Measurements from ENCODE around the gene GPLD1.
A peak's percentile ranks its signal among the peaks of the same experiment; 100 is the strongest.
"Not testable (repeated sequence)": the region's sequence is repeated elsewhere in the genome, so short reads cannot be mapped to it uniquely, and the experiment has no call there.

The GPLD1 gene, protein sequence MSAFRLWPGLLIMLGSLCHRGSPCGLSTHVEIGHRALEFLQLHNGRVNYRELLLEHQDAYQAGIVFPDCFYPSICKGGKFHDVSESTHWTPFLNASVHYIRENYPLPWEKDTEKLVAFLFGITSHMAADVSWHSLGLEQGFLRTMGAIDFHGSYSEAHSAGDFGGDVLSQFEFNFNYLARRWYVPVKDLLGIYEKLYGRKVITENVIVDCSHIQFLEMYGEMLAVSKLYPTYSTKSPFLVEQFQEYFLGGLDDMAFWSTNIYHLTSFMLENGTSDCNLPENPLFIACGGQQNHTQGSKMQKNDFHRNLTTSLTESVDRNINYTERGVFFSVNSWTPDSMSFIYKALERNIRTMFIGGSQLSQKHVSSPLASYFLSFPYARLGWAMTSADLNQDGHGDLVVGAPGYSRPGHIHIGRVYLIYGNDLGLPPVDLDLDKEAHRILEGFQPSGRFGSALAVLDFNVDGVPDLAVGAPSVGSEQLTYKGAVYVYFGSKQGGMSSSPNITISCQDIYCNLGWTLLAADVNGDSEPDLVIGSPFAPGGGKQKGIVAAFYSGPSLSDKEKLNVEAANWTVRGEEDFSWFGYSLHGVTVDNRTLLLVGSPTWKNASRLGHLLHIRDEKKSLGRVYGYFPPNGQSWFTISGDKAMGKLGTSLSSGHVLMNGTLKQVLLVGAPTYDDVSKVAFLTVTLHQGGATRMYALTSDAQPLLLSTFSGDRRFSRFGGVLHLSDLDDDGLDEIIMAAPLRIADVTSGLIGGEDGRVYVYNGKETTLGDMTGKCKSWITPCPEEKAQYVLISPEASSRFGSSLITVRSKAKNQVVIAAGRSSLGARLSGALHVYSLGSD

DNA sequence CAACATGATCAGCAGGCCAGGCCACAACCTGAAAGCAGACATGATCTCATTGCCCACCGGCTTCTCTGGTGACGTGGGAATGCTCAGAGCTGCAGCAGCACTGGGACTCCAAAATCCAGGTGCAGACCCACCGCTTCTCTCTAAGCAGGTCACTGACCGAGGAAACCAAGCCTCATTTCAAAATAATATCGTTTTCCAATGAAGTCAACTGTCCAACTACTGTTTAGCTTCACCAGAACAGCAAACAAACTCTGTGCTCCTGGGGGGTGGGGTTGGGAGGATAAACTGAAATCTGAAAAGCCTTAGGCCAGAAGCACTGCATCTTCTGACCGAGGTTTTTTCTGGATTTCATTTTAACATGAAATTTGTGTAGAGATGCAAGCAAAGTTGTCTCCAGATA is at the start of gene GPLD1:
GPLD1 (minus strand) TSS at position 109 of the 400 bp plus-strand sequence; CDS start at position 42, 67 bp downstream.
- no peak for DNase-seq (ENCODE audit: low read depth in 2 of 2)

DNA sequence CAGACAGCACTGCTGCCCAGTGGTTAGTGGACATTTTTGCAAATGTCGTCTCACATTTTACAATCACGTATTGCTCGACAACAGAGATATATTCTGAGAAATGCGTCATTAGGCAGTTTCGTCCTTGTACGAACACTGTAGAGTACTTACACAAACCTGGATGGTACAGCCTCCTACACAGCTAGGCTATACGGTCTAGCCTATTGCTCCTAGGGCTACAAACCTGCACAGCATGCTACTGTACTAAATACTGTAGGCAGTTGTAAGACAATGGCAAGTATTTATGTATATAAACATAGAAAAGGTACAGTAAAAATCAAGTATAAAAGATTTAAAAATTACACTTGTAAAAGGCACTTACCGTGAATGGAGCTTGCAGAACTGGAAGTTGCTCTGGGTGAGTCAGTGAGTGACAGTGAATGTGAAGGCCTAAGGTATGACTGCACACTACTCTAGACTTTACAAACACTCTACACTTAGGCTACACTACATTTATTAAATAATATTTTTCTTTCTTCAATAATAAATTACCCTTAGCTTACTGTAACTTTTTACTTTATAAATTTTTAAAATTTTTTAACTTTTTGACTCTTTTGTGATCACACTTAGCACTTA is 48.5 kb upstream of the GPLD1 start:
- DNase-seq (ENCODE audit: low read depth in 2 of 2): no peak

DNA sequence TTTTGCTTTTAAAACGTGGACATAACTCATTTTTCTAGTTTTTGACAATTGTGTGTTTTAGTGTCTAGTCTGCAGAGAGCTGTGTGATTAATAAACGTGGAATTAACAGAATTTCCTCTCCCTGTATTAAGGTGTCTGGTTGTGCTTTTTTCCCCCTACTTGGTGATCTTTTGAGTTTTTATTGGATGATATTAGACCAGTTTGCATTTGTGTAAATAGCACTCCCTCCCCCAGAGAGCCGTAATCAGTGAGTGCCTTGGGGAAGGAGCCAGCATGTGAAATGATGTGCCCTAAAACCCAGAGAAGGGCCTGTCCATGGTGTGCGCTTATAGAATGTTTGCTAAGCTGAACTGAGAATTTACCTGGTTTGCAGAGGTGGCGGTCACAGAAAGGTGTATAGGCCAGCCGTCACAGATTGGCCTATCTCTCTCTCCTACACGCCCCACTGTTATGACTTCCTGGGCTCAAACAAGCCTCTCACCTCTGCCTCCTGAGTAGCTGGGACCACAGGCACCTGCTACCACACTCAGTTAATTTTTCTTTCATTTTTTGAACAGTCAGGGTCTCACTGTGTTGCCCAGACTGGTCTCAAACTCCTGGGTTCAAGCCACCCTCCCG is 47.8 kb upstream of the GPLD1 start:
- no peak for DNase-seq (ENCODE audit: low read depth in 2 of 2)

DNA sequence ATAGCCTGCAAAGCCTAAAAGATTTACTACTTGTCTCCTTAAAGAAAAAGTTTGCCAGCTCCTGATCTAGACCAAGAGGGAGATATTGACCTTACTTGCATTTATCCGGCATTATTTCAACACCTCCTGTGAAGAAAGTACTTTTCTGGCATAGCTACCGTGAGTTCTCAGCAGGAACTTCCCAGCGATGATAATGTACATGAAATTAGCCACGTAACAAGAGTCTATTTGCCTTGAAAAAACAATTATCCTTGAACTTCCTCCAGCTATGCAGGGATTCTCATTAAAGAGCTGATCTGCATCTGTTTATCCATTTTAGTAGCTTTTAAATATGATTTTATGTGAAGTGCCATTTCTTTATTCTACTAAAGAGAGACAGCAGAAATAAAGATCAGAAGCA is 47.1 kb upstream of the GPLD1 start:
- DNase-seq (ENCODE audit: low read depth in 2 of 2): no peak

DNA sequence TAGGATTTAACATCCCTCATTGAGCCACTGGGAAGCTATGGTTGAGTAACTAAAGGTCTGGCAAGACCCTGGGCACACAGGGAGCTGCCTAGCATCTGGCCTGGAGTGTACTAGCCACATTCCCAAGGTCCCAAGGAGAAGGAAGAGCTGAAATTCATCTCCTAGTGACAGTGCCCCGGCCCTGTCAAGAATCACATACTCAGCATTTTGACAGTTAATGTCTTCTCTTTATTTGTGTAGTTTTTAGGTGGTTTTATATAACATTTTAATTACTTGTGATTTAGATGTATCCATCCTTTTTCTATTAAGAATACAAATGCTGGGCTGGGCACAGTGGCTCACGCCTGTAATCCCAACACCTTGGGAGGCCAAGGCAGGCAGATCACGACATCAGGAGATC is 45.8 kb upstream of the GPLD1 start:
- no peak for DNase-seq (ENCODE audit: low read depth in 2 of 2)

DNA sequence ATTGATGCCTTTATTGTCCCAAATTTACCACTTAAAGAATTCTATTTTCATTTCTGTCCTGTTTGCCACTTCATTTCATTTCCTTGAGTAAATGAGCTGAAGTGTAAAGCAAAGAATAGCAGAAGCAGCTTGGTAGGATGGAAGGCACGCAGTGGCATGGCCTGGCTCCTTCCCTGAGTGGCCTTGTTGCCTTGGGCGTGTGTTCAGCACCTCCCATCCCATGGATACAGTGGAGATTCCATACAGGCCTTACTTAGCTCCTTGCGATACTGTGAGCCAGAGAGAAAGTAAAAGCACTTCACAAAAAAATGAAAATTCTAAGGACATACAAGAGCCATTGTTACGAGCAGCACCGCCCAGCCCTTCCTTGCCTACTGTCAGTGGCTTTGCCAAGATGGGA is 45.0 kb upstream of the GPLD1 start:
- no peak for DNase-seq (ENCODE audit: low read depth in 2 of 2)

DNA sequence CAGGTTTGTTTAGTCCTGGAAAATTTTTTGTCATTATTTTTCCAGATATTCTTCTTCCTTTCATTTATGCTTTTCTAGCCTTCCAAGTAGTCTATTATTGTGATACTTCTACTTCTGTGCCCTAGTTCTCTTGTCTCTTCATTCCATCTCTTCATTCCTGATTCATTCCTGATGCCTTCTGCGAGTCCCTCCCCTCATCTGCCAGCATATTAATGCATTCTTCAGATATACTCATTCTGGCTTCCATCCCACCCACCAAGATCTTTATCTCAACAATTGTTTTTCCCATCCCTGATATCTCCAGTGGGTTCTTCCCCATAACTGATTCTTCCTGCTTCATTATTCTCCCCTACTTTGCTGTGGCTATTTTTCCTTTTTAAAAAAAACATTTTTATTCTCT is 40.6 kb upstream of the GPLD1 start:
- DNase-seq (ENCODE audit: low read depth in 2 of 2): no peak

DNA sequence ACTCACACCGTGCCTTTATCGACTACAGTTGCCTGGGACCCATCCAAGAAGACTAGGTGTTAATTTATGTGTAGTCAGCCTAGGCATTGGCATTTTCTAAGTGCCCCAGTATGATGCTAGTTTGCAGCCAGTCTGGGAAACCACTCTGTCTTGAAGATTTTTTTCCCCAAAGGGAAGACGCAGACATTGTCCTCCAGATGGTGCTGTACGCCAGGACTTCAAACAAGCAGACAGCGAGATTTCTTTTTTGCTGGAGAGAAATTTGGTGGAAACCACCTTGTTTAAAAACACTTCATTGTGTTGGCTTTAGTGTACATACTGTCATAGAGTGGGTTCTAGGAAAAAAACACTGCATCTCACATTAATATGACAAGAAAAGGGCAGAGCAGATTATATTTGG is 35.4 kb upstream of the GPLD1 start:
- no peak for DNase-seq (ENCODE audit: low read depth in 2 of 2)

DNA sequence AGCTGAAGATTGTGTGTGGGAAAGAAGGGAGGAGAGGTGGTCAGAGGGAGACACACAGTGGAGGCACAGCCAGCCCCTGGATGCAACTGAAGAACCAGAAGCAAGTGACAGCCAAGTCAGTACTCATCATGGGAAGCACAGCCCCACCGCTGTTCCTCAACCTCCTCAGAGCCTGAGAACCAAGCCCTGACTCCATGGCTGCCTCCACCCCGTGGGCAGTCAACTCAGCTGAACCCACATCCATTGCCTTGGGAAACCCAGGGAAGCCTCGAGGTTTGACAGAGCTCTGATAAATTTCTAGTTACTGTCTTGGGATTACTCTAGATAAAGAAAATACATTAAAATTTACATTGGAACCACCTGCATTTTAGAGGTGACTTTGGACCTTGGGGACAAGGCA is 35.0 kb upstream of the GPLD1 start:
- DNase-seq (ENCODE audit: low read depth in 2 of 2): no peak

DNA sequence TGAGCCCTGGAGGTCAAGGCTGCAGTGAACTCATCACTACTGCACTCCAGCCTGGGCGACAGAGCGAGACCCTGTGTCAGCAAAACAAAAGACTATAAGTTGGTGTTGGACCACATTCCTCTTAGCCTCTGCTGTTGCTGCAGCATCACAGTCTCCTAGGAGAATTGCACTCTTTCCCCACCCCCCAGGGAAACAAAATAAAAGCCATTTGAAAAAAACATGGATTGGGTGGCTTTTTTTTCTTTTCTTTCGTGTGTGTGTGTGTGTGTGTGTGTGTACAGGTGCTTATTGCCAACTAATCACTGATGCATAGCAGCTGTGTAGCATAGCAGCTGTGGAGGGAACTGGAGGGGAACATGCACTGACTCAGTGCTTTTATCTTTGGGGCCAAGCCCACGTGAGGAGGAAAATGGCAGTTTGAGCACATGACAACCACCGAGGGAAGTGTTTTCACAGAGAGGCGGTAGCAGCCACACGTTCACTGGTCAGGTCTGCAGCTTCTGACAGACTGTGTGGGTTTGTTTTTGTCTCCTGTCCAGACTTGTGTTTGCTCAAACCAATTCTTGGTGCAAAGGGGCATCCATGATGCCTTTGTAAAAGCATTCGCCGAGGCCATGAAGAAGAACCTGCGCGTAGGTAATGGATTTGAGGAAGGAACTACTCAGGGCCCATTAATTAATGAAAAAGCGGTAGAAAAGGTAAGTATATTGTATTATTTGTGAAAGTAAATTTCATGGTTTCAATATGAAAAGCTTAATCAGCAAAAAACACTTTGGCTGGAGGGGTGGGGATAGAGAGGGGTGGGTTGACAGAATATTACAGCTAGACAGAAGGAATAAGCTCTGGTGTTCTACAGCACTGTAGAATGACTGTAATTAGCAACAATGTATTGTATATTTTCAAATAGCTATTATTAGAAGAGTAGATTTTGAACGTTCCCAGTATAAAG is 33.1 kb upstream of the GPLD1 start:
- DNase-seq (ENCODE audit: low read depth in 2 of 2): no peak

DNA sequence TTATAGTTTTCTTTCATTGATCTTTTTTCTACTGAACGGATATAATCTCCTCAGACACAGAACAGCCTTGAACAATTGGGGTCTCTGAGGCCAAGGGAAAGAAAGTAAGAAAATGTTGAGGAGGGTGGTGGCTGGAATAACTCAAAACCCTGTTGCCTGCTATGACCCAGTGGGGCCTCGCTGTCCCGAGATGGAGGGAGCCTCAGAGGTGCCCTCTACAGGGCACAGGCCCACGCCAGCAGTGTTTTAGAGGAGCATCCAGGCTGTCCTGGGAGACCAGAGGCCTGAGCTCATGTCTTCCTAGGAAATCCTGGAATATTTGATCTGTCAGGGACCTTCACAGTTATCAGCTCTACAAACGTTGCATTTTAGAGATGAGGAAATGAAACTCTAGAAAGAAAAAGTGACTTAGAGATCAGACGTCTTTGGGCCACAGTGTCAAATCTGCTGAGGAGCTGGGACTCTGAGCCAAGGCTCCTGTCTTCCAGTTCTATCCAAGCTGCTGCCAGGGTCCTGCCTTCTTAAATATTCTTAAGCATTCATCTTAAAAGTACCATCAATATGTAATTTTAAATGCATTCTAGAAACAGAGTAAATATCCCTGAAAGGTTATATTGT is 31.7 kb upstream of the GPLD1 start:
- DNase-seq (ENCODE audit: low read depth in 2 of 2): peak; percentile 9 to 11

DNA sequence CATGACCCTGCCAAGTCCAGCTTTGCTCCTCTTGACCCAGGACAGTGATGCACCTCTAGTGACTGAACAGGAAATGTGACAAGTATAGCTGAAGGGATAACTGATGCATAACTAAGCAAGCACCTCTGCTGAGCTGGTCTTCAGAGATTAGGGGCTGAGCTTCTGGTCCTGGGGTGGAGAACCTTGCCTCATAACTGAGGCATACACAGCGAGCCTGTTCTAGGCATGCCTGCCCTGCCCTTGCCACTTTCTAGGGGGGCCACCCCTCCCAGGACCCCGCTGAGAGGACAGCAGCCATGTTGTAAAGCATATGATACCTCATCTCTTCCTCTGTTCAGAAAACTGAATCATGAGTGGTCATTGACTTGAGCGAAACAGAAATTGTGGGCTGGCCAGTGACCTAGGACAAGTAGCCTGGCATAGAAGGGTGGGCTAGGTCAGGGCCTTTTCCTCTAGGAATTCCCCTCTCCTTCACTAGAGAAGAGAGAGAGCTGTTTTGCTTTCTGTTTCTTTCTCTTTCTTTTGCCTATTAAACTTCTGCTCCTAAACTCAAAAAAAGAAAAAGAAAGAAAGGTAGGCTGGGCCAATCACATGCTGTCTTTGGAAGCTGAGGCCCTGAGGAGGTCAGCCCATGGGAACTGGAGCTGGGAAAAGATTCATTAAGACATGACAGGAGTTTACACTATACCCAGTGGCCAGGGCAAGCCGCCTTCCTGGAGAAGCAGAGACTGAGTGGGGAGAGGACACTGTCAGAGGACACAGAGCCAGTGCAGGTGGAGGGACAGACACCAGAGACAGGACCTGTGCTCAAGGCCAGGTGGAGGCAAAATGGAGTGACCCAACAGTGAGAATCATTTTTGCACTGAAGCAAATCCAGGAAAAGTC is 28.5 kb upstream of the GPLD1 start:
- no peak for DNase-seq (ENCODE audit: low read depth in 2 of 2)

DNA sequence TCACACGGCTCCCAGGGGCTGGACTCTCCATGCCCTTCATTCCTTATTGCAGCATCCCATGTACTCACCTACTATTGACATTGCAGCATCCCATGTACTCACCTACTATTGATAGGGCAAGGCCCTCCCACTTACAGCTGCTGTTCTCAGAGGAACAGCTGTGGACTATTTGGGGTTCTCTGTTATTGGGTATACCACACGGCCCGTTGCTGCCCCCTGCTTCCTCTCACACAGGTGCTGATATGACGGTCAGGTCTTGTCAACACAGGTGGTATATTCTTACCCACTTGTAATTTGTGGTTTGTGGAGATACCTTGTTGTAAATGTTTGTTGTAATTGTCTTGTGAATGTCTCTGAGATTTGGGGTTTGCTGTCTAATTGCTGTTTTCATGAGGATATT is 24.2 kb upstream of the GPLD1 start:
- DNase-seq (ENCODE audit: low read depth in 2 of 2): no peak

DNA sequence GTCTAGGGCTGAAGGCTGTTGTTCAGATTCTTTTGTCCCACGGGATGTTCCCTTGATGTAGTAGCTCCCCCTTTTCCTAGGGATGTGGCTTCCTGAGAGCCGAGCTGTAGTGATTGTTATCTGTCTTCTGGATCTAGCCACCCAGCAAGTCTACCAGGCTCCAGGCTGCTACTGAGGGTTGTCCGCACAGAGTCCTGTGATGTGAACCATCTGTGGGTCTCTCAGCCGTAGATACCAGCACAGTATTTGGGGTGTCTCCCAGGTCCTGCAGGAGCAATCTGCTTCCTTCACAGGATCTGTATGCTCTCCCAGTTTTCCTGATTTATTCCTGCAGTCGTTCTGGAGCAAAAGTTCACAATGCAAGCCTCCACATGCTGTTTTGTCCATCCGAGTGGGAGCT is 22.6 kb upstream of the GPLD1 start:
- DNase-seq (ENCODE audit: low read depth in 2 of 2): not testable (repeated sequence)

DNA sequence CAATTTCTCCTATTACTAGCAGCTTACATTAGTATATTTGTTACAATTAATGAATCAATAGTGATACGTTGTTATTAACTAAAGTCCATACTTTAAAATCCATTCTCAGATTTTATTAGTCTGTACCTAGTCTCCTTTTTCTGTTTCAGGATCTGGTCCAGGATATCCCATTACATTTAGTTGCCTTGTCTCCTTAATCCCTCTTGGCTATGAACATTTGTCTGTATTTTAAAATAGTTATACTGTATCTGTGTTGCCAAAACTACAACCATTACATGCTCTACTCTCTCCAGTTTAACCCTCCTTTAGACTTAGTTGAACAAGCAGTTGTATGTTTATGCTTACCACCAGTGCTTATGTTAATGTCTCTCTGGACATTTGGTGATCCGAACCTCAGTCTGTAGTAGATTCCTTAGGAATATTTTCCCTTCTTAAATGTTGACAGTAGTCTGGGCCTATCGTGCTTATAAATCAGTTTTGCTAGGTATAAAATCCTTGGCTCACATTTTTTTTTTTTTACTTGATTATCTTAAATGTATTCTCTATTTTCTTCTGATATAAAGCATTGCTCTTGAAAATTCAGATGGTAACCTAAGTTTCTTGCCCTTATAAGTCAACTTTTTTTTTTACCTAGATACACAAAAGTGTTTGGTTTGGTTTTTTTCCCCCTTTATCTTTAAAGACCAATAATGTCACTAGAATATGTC is 17.6 kb upstream of the GPLD1 start:
- no peak for DNase-seq (ENCODE audit: low read depth in 2 of 2)

DNA sequence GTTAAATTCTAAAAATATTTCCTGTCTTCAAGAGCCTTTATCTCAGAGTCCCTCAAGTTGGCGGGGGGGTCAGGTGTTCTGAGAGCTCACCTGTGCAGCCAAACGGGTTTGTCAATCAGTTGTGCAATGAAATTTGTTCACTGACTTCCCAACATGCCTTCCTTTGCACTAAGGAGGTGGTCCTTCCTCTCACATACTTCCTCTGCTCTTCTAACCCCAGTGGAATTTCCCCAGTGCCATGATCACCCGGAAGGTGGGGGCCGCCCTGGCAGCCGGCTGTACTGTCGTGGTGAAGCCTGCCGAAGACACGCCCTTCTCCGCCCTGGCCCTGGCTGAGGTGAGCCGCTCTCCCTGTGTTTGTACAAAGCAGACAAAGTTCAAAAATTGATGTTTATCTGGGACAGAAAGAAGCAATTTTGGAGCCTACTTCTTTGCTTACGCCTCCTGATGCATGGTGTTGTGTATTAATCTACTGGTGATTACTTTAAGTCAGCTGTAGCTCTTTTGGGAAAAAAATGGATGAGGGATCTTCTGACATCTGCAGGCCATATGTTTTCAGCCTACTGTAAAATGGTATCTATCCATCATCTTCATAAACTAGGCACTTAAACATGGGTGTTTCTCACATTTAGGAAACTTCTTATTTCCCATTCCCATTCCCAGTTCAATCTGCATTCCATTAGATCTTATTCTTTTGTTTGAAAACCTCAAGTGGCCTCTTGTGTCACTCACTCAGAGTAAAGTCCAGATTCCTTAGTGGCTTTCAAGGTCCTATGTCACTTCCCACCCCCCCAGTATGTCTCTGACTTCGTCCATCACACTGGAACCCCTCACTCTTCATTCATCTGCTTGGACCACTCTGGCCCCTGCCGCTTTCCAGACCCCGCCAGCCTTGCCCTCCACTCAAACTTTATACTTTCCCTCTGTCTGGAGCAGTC is 15.5 kb upstream of the GPLD1 start:
- DNase-seq (ENCODE audit: low read depth in 2 of 2): no peak

DNA sequence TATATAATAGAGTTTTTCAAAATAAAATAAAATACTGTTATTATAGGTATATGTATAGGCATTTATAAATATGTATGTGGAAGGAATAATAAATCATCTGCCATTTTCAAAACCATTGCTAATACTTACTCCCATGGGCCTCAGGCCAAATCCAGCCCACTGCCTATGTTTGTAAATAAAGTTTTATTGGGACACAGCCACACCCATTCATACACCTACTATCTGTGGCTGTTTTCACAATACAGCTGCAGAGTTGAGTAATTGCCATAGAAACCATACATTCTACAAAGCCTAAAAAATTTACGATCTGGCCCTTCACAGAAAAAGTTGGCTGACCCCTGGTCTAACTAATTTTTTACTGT is 14.9 kb upstream of the GPLD1 start:
- DNase-seq (ENCODE audit: low read depth in 2 of 2): no peak

DNA sequence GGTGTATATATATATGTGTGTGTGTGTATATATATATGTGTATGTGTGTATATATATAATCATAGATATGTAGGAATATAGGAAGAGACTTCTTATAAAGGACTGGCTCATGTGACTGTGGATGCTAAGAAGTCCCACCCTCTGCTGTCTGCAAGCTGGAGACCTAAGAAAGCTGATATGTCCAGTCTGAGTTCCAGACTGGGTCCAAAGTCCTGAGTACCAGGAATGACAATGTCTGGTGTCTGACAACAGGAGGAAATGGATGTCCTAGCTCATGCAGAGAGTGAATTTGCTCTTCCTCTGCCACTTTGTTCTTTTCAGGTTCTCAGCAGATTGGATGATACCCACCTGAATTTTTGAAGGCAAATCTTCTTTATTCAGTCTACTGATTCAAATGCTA is 12.5 kb upstream of the GPLD1 start:
- no peak for DNase-seq (ENCODE audit: low read depth in 2 of 2)

Measured in stimulated activated CD8-positive, alpha-beta memory T cell treated with anti-CD3 and anti-CD28 coated beads, Interleukin-2, amount 100 ng/mL, for 48 hours (primary cell).